Keratinocyte (primary cell): ENCODE results near the gene CFAP46.

ENCODE experiments used
- EZH2 ChIP-seq: IDR thresholded peaks from one replicate; pipeline ENCODE4 v1.6.1; 2012; ENCODE audit warnings: inconsistent platforms, mild to moderate bottlenecking, low read length, moderate library complexity
- TF ChIP-seq, protein P1 (sequence below), 3 experiments: IDR thresholded peaks in 1 of 3; conservative IDR thresholded peaks in 1 of 3; optimal IDR thresholded peaks in 1 of 3; 2 replicates in 2 of 3; 3 replicates in 1 of 3; pipeline versions ENCODE3 to v1.5.1; 2011; ENCODE audit warnings: low read length in 3 of 3, mild to moderate bottlenecking in 3 of 3, moderate library complexity in 2 of 3, control low read depth in 1 of 3, inconsistent platforms in 1 of 3; ENCODE audit not compliant: insufficient read depth in 2 of 3; ENCODE audit errors: extremely low read depth in 1 of 3

DNA sequence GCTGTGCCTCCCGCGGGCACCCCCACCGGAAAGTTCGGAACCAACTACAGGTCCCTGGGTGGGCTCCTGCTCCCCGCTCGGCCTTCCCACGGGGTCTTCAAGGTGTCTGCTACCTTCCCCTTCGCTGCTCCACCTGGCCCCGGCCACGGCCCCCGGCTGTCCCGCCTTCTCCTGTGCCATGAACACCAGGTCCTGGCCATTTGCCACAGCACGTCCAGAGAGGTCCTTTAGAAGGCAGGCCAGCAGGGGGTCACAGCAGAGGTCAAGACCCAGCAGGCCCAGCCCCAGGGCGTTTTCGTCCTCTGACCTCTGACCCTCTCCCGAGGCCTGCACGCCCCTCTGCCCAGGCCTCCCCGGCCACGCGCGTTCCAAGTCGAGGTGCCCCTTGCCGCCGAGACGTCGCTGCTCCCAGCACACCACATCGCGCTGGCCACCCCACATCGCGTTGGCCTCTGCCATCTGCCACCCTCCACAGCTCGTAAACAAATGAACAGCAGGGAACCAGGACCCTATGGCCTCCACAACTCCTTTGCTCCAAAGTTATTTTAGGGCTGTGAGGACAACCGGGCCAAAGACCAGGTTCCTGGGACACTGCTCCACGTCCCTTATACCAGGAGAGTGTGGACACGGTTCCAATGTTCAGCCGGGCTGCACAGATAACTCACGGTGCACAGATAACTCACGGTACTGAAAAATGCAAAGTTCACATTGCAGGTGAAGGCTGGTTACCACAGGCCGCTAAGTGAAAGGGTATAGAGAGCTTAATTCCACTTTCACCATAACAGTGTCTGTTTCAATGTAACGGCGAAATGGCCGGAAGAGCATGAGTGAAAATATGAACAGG is 74.3 kb downstream of the CFAP46 start:
- TF ChIP-seq, protein P1, sequence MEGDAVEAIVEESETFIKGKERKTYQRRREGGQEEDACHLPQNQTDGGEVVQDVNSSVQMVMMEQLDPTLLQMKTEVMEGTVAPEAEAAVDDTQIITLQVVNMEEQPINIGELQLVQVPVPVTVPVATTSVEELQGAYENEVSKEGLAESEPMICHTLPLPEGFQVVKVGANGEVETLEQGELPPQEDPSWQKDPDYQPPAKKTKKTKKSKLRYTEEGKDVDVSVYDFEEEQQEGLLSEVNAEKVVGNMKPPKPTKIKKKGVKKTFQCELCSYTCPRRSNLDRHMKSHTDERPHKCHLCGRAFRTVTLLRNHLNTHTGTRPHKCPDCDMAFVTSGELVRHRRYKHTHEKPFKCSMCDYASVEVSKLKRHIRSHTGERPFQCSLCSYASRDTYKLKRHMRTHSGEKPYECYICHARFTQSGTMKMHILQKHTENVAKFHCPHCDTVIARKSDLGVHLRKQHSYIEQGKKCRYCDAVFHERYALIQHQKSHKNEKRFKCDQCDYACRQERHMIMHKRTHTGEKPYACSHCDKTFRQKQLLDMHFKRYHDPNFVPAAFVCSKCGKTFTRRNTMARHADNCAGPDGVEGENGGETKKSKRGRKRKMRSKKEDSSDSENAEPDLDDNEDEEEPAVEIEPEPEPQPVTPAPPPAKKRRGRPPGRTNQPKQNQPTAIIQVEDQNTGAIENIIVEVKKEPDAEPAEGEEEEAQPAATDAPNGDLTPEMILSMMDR (optimal IDR thresholded peaks at IDR 0.05 in 1 of 3, IDR thresholded peaks at IDR 0.05 in 1 of 3, conservative IDR thresholded peaks at IDR 0.05 in 1 of 3; ENCODE audit: extremely low read depth in 1 of 3, insufficient read depth in 2 of 3, low read length in 3 of 3), result no peak
- TF ChIP-seq EZH2, result no peak
